Measurements from ENCODE around the gene DENND1A.

DNA sequence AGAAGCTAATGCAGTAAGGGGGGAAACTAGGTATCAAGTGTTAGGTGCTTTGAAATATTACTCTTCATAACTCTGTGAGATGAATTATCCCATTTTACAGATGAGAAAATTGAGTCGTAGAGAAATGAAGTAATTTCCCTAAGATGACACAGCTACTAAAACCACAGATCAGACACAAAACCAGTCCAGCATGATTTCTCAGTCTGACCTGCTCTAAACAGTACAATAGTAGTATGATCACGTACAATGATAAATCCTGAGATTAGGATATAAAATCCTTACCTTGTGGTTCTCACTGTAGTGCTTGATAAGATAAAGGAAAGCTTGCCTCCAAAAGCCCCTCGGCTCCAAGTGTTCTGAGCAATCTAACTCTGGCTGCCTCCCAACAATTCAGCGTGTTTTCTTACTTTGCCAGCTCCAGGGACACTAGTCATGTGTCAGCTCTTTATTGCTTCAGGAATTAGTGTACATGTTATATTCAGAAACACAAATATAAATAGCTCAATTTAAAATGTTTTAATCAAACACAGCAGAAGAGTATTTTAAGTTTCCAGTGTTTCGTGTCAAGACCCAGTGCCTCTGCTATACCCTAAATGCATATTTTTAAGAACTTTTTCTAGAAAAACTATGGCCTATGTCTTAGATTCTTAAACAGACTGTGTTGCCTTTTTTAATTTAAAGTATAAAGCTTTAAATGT, 243.6 kb downstream of the DENND1A start:
- TF ChIP-seq, protein P1, sequence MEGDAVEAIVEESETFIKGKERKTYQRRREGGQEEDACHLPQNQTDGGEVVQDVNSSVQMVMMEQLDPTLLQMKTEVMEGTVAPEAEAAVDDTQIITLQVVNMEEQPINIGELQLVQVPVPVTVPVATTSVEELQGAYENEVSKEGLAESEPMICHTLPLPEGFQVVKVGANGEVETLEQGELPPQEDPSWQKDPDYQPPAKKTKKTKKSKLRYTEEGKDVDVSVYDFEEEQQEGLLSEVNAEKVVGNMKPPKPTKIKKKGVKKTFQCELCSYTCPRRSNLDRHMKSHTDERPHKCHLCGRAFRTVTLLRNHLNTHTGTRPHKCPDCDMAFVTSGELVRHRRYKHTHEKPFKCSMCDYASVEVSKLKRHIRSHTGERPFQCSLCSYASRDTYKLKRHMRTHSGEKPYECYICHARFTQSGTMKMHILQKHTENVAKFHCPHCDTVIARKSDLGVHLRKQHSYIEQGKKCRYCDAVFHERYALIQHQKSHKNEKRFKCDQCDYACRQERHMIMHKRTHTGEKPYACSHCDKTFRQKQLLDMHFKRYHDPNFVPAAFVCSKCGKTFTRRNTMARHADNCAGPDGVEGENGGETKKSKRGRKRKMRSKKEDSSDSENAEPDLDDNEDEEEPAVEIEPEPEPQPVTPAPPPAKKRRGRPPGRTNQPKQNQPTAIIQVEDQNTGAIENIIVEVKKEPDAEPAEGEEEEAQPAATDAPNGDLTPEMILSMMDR (IDR thresholded peaks at IDR 0.05), result no peak
- TF ChIP-seq EP300 (IDR thresholded peaks at IDR 0.05), result no peak
